Cardiac muscle cell (in vitro differentiated cells and primary cell): Measurements from ENCODE around the gene TP63. TPM values are rescaled to one million over a fixed set of nuclear protein-coding genes. Genes with fewer than 3 reads are reported as not detected.

ENCODE experiments used
- DNase-seq, 2 donors: peaks; one replicate each; pipeline versions ENCODE4 v3.0.0 to v3.0.0-alpha.2; 2010 to 2017; ENCODE audit warnings: low read depth in 1 of 2, low spot score in 1 of 2
- H3K27ac ChIP-seq: fragments of 200-600 bp; sonication (generic); 2 replicates; pipeline ENCODE4 v1.5.1; 2016
- H3K27me3 ChIP-seq: fragments of 200-600 bp; sonication (generic); 2 replicates; pipeline ENCODE4 v1.6.0; 2016; ENCODE audit warnings: control low read depth
- H3K36me3 ChIP-seq: fragments of 200-600 bp; sonication (generic); 2 replicates; pipeline ENCODE4 v1.5.1; 2016; ENCODE audit warnings: control low read depth
- H3K4me1 ChIP-seq: fragments of 200-600 bp; sonication (generic); 2 replicates; pipeline ENCODE4 v1.8.1; 2017; ENCODE audit warnings: low read depth, mild to moderate bottlenecking, mixed run types
- H3K4me3 ChIP-seq: fragments of 200-600 bp; sonication (generic); 2 replicates; pipeline ENCODE4 v1.5.1; 2016; ENCODE audit warnings: mild to moderate bottlenecking
- H3K9me3 ChIP-seq: fragments of 200-600 bp; sonication (generic); 2 replicates; pipeline ENCODE4 v1.5.1; 2017; ENCODE audit warnings: low read depth, mild to moderate bottlenecking, control low read depth
- CTCF ChIP-seq: IDR thresholded peaks from 2 replicates; pipeline ENCODE4 v1.5.1; 2012; ENCODE audit warnings: low read depth, mild to moderate bottlenecking, low read length
- polyA plus RNA-seq: library from polyadenylated mRNA; unstranded; fragments of >200 nt; fragmentation: Nextera tagmentation; extraction: Ambion mirVana; gene quantifications from 2 replicates; pipeline ENCODE4 v1.2.1, GENCODE V29; 2016
- total RNA-seq: library from RNA; depleted of rRNA; stranded (reverse); fragments of >200 nt; gene quantifications from 2 replicates; pipeline ENCODE4 v1.2.3, GENCODE V29; 2016

TP63 gene
- total and polyA plus RNA-seq, 2 experiments from 2014 or later: not detected

- no peak for TF ChIP-seq CTCF
- H3K9me3 ChIP-seq: no peaks in the 10 kb centered on the region
- H3K4me3 ChIP-seq: no peak overlapping the region
- H3K4me1 ChIP-seq: no peaks in the 10 kb centered on the region
- DNase-seq: no peak
- no peak overlapping the region for H3K27ac ChIP-seq
- no peaks in the 10 kb centered on the region for H3K36me3 ChIP-seq
- H3K27me3 ChIP-seq: no peaks in the 10 kb centered on the region
These were observed 5.6 kb upstream of the TP63 start for GRCh38 chr3:189625572-189625971.

- H3K9me3 ChIP-seq: no peaks in the 10 kb centered on the region
- no peaks in the 10 kb centered on the region for H3K27me3 ChIP-seq
- no peaks in the 10 kb centered on the region for H3K36me3 ChIP-seq
- H3K27ac ChIP-seq: no peak overlapping the region
- TF ChIP-seq CTCF: no peak
- H3K4me3 ChIP-seq: no peak overlapping the region
- no peak for DNase-seq
- no peaks in the 10 kb centered on the region for H3K4me1 ChIP-seq
These were observed 4.9 kb upstream of the TP63 start for GRCh38 chr3:189626286-189626685.

GRCh38 chr3:189629803-189630455 lies 1.3 kb upstream of the TP63 start:
- TF ChIP-seq CTCF: no peak
- Histone ChIP-seq H3K9me3 (no peaks in the 10 kb centered on the region), H3K36me3 (no peaks in the 10 kb centered on the region), H3K4me3 (no peak overlapping the region), H3K27me3 (no peaks in the 10 kb centered on the region), H3K4me1 (no peaks in the 10 kb centered on the region), H3K27ac (no peak overlapping the region)
- peak in 1 of 2 donors; percentile 64 for DNase-seq

- no peak for TF ChIP-seq CTCF
- Histone ChIP-seq H3K27ac (no peak overlapping the region), H3K27me3 (no peaks in the 10 kb centered on the region), H3K9me3 (no peaks in the 10 kb centered on the region), H3K36me3 (no peaks in the 10 kb centered on the region), H3K4me1 (no peaks in the 10 kb centered on the region), H3K4me3 (no peak overlapping the region)
- peak in 1 of 2 donors; percentile 24 for DNase-seq
These were observed 319 bp upstream of the TP63 start for GRCh38 chr3:189630767-189631372.

GRCh38 chr3:189631409-189631808 lies 220 bp downstream of the TP63 start:
- TF ChIP-seq CTCF: no peak
- Histone ChIP-seq H3K4me3 (no peak overlapping the region), H3K9me3 (no peaks in the 10 kb centered on the region), H3K4me1 (no peaks in the 10 kb centered on the region), H3K36me3 (no peaks in the 10 kb centered on the region), H3K27ac (no peak overlapping the region), H3K27me3 (no peaks in the 10 kb centered on the region)
- no peak for DNase-seq
